Cardiac muscle cell (in vitro differentiated cells and primary cell): Measurements from ENCODE around the gene PUS7. TPM values are rescaled to one million over a fixed set of nuclear protein-coding genes. Genes with fewer than 3 reads are reported as not detected.

Source experiments
- DNase-seq, 2 donors: peaks; one replicate each; pipeline versions ENCODE4 v3.0.0 to v3.0.0-alpha.2; 2010 to 2017; ENCODE audit warnings: low read depth in 1 of 2, low spot score in 1 of 2
- H3K27ac ChIP-seq: fragments of 200-600 bp; sonication (generic); 2 replicates; pipeline ENCODE4 v1.5.1; 2016
- H3K27me3 ChIP-seq: fragments of 200-600 bp; sonication (generic); 2 replicates; pipeline ENCODE4 v1.6.0; 2016; ENCODE audit warnings: control low read depth
- H3K36me3 ChIP-seq: fragments of 200-600 bp; sonication (generic); 2 replicates; pipeline ENCODE4 v1.5.1; 2016; ENCODE audit warnings: control low read depth
- H3K4me1 ChIP-seq: fragments of 200-600 bp; sonication (generic); 2 replicates; pipeline ENCODE4 v1.8.1; 2017; ENCODE audit warnings: low read depth, mild to moderate bottlenecking, mixed run types
- H3K4me3 ChIP-seq: fragments of 200-600 bp; sonication (generic); 2 replicates; pipeline ENCODE4 v1.5.1; 2016; ENCODE audit warnings: mild to moderate bottlenecking
- H3K9me3 ChIP-seq: fragments of 200-600 bp; sonication (generic); 2 replicates; pipeline ENCODE4 v1.5.1; 2017; ENCODE audit warnings: low read depth, mild to moderate bottlenecking, control low read depth
- CTCF ChIP-seq: IDR thresholded peaks from 2 replicates; pipeline ENCODE4 v1.5.1; 2012; ENCODE audit warnings: low read depth, mild to moderate bottlenecking, low read length
- polyA plus RNA-seq: library from polyadenylated mRNA; unstranded; fragments of >200 nt; fragmentation: Nextera tagmentation; extraction: Ambion mirVana; gene quantifications from 2 replicates; pipeline ENCODE4 v1.2.1, GENCODE V29; 2016
- total RNA-seq: library from RNA; depleted of rRNA; stranded (reverse); fragments of >200 nt; gene quantifications from 2 replicates; pipeline ENCODE4 v1.2.3, GENCODE V29; 2016

The PUS7 gene
- total and polyA plus RNA-seq, 2 experiments from 2014 or later, result 12.0 to 13.1 TPM

DNA sequence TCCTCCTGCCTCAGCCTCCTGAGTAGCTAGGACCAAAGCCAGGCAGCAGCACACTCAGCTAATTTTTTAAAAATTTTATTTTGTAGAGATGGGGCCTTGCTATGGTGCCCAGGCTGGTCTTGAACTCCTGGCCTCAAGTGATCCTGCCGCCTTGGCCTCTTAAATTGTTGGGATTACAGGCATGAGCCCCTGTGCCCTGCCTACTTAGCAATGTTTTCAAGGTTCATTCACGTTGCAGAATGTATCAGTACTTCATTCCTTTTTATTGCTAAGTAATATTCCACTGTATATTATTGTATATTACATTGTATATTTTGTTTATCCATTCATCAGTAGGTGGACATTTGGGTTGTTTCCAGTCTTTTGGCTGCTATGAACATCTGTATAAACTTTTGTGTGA lies 44.2 kb downstream of the PUS7 start:
- Histone ChIP-seq H3K27me3 (no peaks in the 10 kb centered on the region), H3K4me3 (no peak overlapping the region), H3K9me3 (no peaks in the 10 kb centered on the region), H3K36me3 (peaks cover 9% of the 10 kb centered on the region), H3K27ac (no peak overlapping the region), H3K4me1 (no peaks in the 10 kb centered on the region)
- no peak for TF ChIP-seq CTCF
- DNase-seq, result no peak

DNA sequence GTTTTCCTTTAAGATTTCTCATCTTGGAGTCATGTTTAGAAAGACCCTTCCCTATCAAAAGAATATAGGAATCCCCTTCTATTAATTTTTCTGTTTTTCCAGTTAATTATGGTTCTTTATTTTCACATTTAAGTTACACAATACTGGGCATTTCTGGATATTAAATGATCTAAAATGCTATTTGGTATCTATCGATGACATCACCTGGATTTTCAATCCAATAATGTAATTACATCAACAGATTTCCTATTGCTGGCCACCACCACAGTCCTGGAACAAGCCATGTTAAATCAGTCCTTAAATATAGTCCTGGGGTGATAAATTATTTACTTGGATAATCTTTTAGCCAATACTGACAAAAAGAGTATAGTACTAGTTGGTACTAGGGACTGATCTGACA lies 48.0 kb downstream of the PUS7 start:
- Histone ChIP-seq H3K4me1 (no peaks in the 10 kb centered on the region), H3K36me3 (peaks cover 12% of the 10 kb centered on the region), H3K27ac (no peak overlapping the region), H3K4me3 (no peak overlapping the region), H3K27me3 (no peaks in the 10 kb centered on the region), H3K9me3 (no peaks in the 10 kb centered on the region)
- TF ChIP-seq CTCF, result no peak
- no peak for DNase-seq

DNA sequence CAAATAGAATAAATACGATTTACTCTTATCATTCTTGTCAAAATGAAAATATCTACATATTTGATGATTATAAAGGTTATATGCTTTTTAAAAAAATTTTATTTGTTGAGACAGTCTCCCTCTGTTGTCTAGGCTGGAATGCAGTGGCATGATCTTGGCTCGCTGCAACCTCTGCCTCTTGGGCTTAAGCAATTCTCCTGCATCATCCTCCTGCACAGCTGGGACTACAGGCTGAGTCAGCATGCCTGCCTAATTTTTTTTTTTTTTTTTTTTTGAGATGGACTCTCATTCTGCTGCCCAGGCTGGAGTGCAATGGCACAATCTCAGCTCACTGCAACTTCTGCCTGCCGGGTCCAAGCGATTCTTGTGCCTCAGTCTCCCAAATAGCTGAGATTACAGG lies 48.9 kb downstream of the PUS7 start:
- Histone ChIP-seq H3K9me3 (no peaks in the 10 kb centered on the region), H3K4me1 (no peaks in the 10 kb centered on the region), H3K36me3 (peaks cover 6% of the 10 kb centered on the region), H3K27me3 (no peaks in the 10 kb centered on the region), H3K27ac (no peak overlapping the region), H3K4me3 (no peak overlapping the region)
- no peak for TF ChIP-seq CTCF
- peak in 1 of 2 donors; percentile 90 for DNase-seq

- DNase-seq, result no peak
- Histone ChIP-seq H3K27me3 (no peaks in the 10 kb centered on the region), H3K4me3 (no peak overlapping the region), H3K36me3 (peaks cover 6% of the 10 kb centered on the region), H3K27ac (no peak overlapping the region), H3K9me3 (no peaks in the 10 kb centered on the region), H3K4me1 (no peaks in the 10 kb centered on the region)
- TF ChIP-seq CTCF, result no peak
Measured at GRCh38 chr7:105470846-105471245, 51.2 kb downstream of the PUS7 start.

DNA sequence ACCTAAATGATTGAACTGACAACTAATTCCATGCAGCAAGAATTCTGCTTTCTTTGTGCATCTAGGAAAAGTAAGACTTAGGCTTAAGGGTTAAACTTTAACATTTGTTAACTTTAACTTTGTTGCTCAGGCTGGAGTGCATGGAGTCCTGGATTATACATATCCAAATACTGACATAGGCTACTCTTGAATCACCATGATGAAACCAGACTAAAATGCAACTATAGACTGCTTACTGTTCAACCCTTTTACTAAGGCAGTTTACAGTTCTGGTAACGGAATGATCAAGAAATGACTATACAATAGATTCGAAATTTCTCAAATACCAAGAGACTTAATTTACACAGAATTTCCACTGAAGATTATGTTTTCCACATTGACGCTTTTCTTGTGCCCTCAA lies 52.0 kb downstream of the PUS7 start:
- no peak for DNase-seq
- Histone ChIP-seq H3K4me1 (no peaks in the 10 kb centered on the region), H3K27me3 (no peaks in the 10 kb centered on the region), H3K27ac (no peak overlapping the region), H3K4me3 (no peak overlapping the region), H3K9me3 (no peaks in the 10 kb centered on the region), H3K36me3 (peaks cover 6% of the 10 kb centered on the region)
- TF ChIP-seq CTCF, result no peak

DNA sequence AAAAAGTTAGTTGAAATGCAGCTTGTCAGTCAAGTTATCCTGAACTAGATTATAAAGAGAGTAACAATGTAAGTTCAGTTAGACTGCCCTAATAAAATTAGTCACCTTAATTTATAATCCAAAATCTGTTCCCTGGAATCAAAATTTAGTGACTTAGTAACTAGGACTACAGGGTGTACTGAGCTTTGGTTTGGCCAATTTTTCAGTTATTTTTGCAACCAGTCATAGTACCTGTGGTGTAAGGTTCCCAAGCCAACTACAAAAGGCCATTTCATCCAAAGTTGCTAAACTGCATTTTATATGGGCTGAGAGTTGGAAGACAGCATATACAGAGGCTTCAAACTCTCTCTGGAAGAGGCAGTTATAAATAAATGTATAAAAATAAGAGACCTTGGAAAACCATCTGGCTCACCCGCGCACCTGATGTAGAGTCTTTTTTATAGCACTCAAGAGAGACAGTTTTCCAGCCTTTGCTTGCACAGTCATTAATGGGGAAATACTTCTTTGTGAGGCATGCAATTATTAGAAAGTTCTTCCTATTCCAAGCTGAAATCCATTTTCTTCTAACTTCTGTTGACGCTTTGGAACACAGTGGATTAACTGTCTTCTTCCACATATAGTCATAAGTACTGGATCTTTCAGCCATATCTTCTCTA lies 59.2 kb downstream of the PUS7 start:
- Histone ChIP-seq H3K4me3 (no peak overlapping the region), H3K4me1 (peaks cover under 1% of the 10 kb centered on the region), H3K9me3 (no peaks in the 10 kb centered on the region), H3K27ac (no peak overlapping the region), H3K36me3 (peaks cover 3% of the 10 kb centered on the region), H3K27me3 (no peaks in the 10 kb centered on the region)
- no peak for TF ChIP-seq CTCF
- no peak for DNase-seq
